ENCODE data around the gene GID4.

The GID4 gene

GRCh38 chr17:18017958-18018357, 21.2 kb upstream of the GID4 start:
- DNase-seq: no peak

DNA sequence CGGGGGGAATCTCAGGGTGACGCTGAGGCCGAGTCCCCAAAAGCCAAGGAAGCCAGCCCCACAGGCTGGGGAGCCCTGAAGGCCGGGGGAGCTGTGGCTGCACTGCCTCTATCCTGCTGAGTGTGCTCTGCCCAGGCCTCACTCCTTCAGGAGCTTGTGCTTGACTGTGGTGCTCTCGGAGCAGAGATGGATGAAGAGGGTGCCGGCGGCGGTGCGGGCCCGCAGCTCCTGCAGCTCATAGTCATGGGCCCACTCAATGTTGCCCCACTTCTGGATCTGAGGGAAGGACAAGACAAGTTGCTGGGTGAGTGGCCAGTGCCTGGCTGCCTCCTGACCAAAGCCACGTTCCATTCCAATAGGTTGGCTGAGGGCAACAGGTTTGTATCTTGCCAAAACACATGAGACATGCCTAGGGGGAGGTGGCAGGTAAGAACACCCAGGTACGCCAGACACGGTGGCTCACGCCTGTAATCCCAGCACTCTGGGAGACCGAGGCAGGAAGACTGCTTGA, 20.7 kb upstream of the GID4 start:
- DNase-seq: no peak

GRCh38 chr17:18019838-18020154, 19.4 kb upstream of the GID4 start:
- DNase-seq: no peak

- no peak for DNase-seq
Observed at GRCh38 chr17:18020971-18021370, 18.2 kb upstream of the GID4 start.

- no peak for DNase-seq
Observed at GRCh38 chr17:18021372-18021771, 17.8 kb upstream of the GID4 start.

DNA sequence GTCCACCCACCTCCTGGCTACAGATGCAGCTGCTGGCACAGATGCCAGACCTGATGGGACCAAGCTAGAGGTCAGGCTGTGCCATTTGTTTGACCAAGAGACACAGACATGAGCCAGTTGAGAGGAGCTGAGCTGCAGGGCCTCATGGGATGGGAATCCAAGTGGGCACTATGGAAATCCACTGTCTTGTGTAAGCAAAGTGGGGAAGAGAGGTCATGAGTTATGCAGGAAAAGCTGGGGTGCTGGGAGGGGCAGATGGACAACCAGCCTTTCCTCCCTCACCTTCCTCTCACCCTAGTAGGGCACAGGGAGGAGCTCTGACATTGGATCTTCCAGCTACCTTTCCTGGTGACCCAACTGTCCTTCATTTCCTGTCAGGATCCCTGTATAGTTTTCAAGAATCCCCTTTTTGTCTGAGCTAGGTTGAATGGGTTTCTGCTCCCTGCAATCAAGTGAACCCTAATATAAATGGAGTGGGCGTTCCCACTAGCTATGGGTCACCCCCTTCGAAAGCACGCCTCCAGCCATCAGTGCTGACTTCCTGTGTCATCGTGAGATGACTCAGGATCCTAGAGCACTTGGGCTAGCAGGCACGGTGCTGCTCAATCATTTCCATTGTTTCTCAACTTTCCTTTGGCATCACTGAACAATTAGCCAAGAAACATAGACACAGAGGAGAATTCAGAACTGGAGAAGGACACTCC, 13.8 kb upstream of the GID4 start:
- no peak for DNase-seq

GRCh38 chr17:18025945-18026776, 13.0 kb upstream of the GID4 start:
- DNase-seq: no peak

GRCh38 chr17:18027280-18027679, 11.9 kb upstream of the GID4 start:
- no peak for DNase-seq

DNA sequence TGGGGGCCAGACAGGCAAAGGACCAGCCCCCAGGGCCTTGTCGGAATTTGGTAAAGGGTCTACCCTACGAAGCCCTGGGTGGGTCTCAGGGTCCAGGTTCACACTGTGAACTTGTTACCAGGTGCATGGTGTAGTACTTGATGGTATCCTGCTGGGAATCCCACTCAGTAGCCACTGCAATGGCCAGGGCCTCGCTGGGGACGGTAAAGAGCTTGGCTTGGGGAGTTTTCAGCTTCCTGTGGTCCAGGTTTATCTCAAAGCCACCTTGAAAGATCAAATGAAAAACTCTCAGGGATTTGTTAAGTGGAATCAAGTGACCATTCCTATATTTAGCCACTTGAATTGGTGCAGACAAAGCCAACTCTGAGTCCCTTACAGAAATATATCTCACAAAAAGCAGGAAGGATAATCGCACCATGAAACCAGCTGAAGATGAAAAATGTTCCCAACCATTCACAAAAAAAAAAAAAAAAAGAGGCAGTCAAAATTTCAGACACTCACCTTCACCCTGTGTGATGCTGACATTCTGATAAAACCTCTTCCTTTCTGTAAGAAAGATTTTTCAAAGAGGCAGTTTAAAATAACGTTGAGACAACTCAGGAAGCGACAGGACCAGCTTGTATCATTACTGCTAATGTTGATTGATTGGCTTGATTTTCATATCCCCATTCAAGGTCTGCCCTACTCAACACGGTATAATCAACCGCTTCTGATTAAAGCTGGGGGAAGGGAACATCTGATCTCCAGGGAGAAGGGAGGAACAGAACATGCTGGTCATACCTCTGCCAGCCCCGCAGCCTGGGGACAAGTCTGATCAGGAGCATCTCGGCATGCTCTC, 10.9 kb upstream of the GID4 start:
- no peak for DNase-seq

DNA sequence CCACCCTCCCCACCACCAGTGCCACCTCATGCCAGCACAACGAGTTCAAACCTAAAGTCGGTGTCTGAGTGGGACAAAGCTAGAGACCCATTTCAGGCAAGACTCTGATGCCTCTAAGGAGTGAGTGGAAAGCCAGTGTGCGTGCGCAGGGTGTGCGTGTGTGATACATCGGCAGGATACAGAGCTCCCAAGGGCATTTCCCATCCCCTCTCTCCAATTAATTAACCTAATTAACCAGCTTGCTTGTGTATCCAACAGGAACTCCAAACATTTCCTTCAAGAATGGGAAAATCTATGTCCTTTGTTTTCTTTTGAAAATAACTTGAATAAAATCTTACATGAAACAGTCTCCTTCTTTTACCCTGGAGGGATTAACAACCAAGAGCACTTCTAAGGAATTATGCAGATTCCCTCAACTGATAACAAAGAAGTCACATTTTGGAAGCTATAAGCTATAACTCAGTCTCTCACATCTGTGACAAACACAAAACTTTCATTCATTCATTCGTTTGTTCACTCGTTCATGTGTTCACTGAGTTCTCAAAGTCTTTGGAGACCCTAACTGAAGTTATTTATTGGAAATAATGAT, 10.2 kb upstream of the GID4 start:
- DNase-seq: no peak

GRCh38 chr17:18031955-18032354, 7.3 kb upstream of the GID4 start:
- DNase-seq: no peak

- DNase-seq: peak; percentile 62 to 76
Observed at GRCh38 chr17:18033442-18034099, 5.6 kb upstream of the GID4 start.

- no peak for DNase-seq
Observed at GRCh38 chr17:18035704-18036103, 3.5 kb upstream of the GID4 start.

DNA sequence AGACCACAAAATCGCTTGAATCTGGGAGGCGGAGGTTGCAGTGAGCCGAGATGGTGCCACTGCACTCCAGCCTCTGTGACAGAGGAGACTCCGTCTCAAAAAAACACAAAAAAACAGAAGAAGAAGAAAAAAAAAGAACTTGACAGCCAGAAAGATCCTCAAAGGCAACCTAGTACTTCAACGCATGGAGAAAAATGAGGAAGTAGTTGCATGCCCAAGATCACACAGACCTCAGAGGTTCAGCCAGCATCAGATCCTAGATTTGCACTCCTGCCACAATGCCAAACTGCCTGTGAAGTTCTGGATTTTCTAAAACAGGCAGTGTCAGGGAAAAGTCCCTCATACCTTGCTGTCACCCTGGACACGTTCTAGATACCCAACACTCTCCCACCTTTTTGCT, 1.7 kb upstream of the GID4 start:
- peak; percentile 49 to 59 for DNase-seq

DNA sequence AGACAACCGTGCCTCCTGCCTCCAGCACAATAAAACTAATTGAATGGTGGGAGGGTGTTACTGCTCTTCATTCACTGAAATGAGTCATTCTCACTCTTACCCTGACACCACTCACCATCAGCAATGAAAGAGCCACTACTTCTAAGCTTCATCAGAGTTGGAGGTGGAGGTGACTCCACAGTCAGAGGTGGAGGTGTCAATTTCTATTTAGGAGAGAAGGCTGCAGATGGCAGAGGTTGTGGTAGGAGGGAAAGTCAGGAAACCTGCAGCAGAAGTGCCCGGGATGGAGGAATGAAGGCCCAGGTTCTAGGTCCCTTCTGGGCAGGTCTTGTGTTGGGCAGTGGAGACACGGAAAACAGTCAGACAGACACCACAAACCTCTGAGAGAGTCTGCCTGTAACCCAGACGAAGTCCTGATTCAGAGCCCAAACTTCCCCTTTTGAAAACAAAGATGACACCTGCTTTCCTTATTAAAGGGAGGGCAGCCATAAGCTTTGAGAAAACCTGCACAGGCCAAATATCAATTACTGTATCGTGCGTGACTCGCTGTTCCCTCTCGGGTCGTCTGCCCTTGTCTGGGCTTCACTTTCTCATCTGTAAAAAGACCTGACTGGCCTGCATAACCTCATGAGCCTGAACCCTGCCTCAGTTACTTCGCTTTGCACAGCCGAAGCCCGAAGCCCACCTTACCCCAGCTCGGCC, 908 bp upstream of the GID4 start:
- peak; percentile 25 to 36 for DNase-seq

GRCh38 chr17:18039535-18040260, 490 bp downstream of the GID4 start:
- peak in 1 of 2 experiments; percentile 9 for DNase-seq

DNA sequence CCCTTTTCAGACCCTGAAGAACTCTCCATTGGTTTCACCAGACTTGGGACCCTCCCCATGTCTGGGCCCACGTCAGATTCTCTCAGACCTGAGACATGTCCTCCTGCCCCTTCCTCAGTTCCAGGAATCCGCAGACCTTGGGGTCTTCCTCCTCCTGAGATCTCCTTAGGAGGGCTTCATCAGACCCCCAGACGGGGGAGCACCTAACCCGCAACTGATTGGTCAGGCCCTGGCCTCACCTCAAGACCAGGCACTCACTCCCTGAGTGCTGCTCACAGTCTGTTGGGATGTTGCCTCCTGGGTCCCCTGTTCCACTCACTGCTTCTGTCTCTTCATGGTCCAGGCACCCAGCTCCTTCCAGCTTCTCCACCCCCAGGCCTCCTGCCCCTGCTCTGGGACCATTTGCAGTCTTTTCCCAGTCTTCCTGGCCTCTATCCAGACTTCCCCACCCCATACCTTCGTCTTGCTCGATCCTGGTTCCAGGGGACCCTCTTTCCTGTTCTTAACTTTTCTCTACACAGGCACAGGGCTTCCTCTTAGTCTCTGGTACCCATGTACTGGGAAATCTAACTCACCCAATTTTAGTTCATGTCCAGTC, 1.2 kb downstream of the GID4 start:
- DNase-seq: no peak

DNA sequence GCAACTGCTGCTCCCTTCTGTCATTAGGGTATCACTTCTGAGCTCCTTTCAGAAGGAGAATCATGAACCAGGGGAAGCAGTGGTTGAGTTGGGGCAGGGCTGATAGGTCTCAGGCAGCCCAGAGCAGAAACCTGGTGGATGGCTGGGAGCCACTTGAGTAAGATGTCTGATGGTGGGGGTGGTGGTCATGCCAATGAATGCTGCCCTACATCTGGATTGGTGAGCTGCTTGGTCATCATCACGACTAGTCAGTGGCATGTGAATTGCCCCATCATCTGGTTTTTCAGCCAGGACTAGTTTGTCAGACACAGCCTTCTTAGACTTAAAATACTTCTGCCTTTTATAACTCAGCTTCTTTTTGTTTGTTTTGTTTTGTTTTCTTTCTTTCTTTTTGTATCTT, 2.6 kb downstream of the GID4 start:
- no peak for DNase-seq

DNA sequence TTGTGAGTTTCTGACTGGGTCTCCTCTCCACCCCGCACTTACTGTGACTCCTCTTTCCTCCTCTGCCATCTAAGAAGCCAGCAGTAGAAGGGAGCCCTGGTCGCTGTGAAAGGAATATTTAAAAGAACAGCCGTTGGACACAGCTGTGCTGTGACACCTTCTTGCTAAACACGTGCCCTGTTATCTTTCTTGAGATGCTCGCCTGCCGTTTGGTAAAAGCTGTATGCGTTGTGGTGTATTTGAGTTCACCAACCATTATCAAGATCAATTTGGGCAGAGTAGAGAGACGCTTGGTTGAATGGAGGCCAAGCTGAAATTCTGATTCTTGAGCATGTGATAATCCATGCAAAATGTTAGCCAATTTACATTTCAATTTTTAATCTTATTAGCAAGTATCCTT, 3.8 kb downstream of the GID4 start:
- no peak for DNase-seq

DNA sequence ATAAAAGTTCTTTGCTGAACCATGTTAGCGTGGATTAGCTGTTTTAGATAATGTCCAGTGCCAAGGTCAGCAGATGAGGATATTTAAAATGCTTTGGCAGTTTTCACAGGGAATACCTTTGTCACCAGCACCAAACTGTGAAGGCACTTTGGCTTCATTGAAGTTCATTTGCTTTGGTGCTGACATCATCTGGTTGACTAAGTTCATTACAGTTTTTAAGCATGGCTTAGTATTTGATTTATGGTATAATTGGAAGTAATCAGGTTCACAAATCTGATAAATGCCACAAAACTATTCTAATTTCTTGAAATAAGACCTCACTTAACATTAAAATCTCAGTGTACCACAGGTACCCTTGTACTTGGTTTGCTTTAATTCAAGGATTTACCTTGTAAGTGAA, 4.3 kb downstream of the GID4 start:
- DNase-seq: no peak

DNA sequence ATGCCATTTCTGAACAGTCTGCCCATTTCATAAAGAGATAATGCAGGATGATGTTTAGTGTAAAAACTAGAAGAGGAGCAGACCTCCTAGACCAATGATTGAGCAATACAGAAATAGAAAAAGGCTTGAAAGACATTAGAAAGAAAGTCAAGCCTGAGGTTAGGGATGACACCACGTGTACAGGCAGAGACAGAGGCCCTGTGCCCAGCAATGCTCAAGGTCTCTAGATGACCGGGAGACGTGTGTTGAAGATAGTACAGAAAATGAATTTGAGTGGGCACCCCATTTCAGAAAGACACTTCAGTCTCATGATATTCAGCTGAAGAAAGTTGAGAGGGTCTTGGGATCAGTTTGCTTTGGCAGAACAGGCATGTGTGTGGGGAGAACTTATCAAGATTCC, 5.4 kb downstream of the GID4 start:
- DNase-seq: no peak

Data from AML-193 (cell line).